ENCODE results near the gene FDXACB1.

The FDXACB1 gene

GRCh38 chr11:111878849-111879636, at the start of gene FDXACB1, which contains the start of gene CFAP68:
Gene FDXACB1 (minus strand): TSS chr11:111879165. CDS start chr11:111879132, 33 bp downstream.
Gene CFAP68 (plus strand): TSS chr11:111879541. CDS start chr11:111879561, 20 bp downstream.
- peak; percentile 78 to 98 (median 95) for DNase-seq

GRCh38 chr11:111926505-111927391, 47.8 kb upstream of the FDXACB1 start:
- DNase-seq, result peak; percentile 71 to 100 (median 98)

- no peak for DNase-seq
Observed at GRCh38 chr11:111925953-111926352, 47.0 kb upstream of the FDXACB1 start.

- DNase-seq, result no peak
Observed at GRCh38 chr11:111923951-111924350, 45.0 kb upstream of the FDXACB1 start.

- no peak for DNase-seq
Observed at GRCh38 chr11:111923351-111923788, 44.4 kb upstream of the FDXACB1 start.

- DNase-seq, result peak in 1 of 58 donors; percentile 10
Observed at GRCh38 chr11:111922803-111923202, 43.8 kb upstream of the FDXACB1 start.

GRCh38 chr11:111921541-111922230, 42.7 kb upstream of the FDXACB1 start:
- DNase-seq, result no peak

- no peak for DNase-seq
Observed at GRCh38 chr11:111920908-111921307, 41.9 kb upstream of the FDXACB1 start.

- DNase-seq, result no peak
Observed at GRCh38 chr11:111918390-111919256, 39.7 kb upstream of the FDXACB1 start, which contains the start of gene C11orf52. Gene C11orf52 (plus strand): TSS chr11:111918913. CDS start chr11:111918973, 60 bp downstream.

GRCh38 chr11:111917788-111918187, 38.8 kb upstream of the FDXACB1 start:
- no peak for DNase-seq

- DNase-seq, result no peak
Observed at GRCh38 chr11:111917312-111917711, 38.3 kb upstream of the FDXACB1 start.

- DNase-seq, result no peak
Observed at GRCh38 chr11:111916768-111917167, 37.8 kb upstream of the FDXACB1 start.

- DNase-seq, result peak in 45 of 58 donors; percentile 17 to 89 (median 62)
Observed at GRCh38 chr11:111913997-111914396, 35.0 kb upstream of the FDXACB1 start.

GRCh38 chr11:111913031-111913861, 34.3 kb upstream of the FDXACB1 start:
- peak in 11 of 58 donors; percentile 10 to 68 (median 48) for DNase-seq

GRCh38 chr11:111912535-111912934, 33.6 kb upstream of the FDXACB1 start, which contains the start of gene HSPB2:
Gene HSPB2 (plus strand): TSS chr11:111912734. CDS start chr11:111912830, 96 bp downstream.
- DNase-seq, result peak in 11 of 58 donors; percentile 30 to 68 (median 56)

GRCh38 chr11:111911563-111912401, 32.8 kb upstream of the FDXACB1 start, which contains the start of gene CRYAB:
Gene CRYAB (minus strand): TSS chr11:111911770. CDS start chr11:111911724, 46 bp downstream.
- peak; percentile 31 to 99 (median 88) for DNase-seq

GRCh38 chr11:111910676-111911562, 32.0 kb upstream of the FDXACB1 start:
- peak in 53 of 58 donors; percentile 22 to 93 (median 69) for DNase-seq

Data from anterior cingulate cortex (tissue), 58 donors.